HG03095 (cell line): Measurements from ENCODE around the gene RNU6-9.
"Not testable (repeated sequence)": the region's sequence is repeated elsewhere in the genome, so short reads cannot be mapped to it uniquely, and the experiment has no call there.

Experiments
- ATAC-seq: cut with Tn5 transposase; IDR thresholded peaks from one replicate; pipeline ENCODE4 v1.9.1; 2021; ENCODE audit warnings: moderate library complexity; ENCODE audit not compliant: unreplicated experiment

The RNU6-9 gene

GRCh38 chr19:876780-877314 is 16.4 kb upstream of the RNU6-9 start:
- no peak for ATAC-seq

GRCh38 chr19:877992-878660 is 15.2 kb upstream of the RNU6-9 start:
- ATAC-seq: not testable (repeated sequence)

GRCh38 chr19:878751-879561 is 14.3 kb upstream of the RNU6-9 start:
- not testable (repeated sequence) for ATAC-seq

- no peak for ATAC-seq
These were observed 13.4 kb upstream of the RNU6-9 start for GRCh38 chr19:879711-880438.

GRCh38 chr19:881385-882071 is 11.8 kb upstream of the RNU6-9 start:
- no peak for ATAC-seq

- ATAC-seq: no peak
These were observed 10.3 kb upstream of the RNU6-9 start for GRCh38 chr19:882871-883497.

GRCh38 chr19:883661-884211 is 9.5 kb upstream of the RNU6-9 start:
- ATAC-seq: no peak

GRCh38 chr19:884420-885211 is 8.7 kb upstream of the RNU6-9 start:
- no peak for ATAC-seq

- no peak for ATAC-seq
These were observed 7.6 kb upstream of the RNU6-9 start for GRCh38 chr19:885536-886224.

- ATAC-seq: no peak
These were observed 6.2 kb upstream of the RNU6-9 start for GRCh38 chr19:887072-887471.

- no peak for ATAC-seq
These were observed 5.7 kb upstream of the RNU6-9 start for GRCh38 chr19:887599-887998.

- ATAC-seq: no peak
These were observed 4.5 kb upstream of the RNU6-9 start for GRCh38 chr19:888581-889385.

GRCh38 chr19:889662-890295 is 3.5 kb upstream of the RNU6-9 start:
- no peak for ATAC-seq

- no peak for ATAC-seq
These were observed 2.5 kb upstream of the RNU6-9 start for GRCh38 chr19:890831-891230.

GRCh38 chr19:891421-892200 is 1.7 kb upstream of the RNU6-9 start:
- ATAC-seq: not testable (repeated sequence)

GRCh38 chr19:892243-892893 is 916 bp upstream of the RNU6-9 start:
- peak; percentile 12 for ATAC-seq
